GM19463 (cell line): ENCODE data around the gene GRAMD1B.
"Not testable (repeated sequence)": the region's sequence is repeated elsewhere in the genome, so short reads cannot be mapped to it uniquely, and the experiment has no call there.

ENCODE experiments used
- ATAC-seq: cut with Tn5 transposase; IDR thresholded peaks from one replicate; pipeline ENCODE4 v1.9.1; 2021; ENCODE audit warnings: mild to moderate bottlenecking, moderate library complexity; ENCODE audit not compliant: unreplicated experiment

Gene GRAMD1B

GRCh38 chr11:123562158-123562557, 132.1 kb downstream of the GRAMD1B start:
- ATAC-seq, result no peak

- ATAC-seq, result no peak
These were observed 132.8 kb downstream of the GRAMD1B start for GRCh38 chr11:123562829-123563228.

GRCh38 chr11:123564221-123564620, 134.2 kb downstream of the GRAMD1B start:
- ATAC-seq, result no peak

- ATAC-seq, result no peak
These were observed 136.8 kb downstream of the GRAMD1B start for GRCh38 chr11:123566852-123567251.

- ATAC-seq, result no peak
These were observed 137.4 kb downstream of the GRAMD1B start for GRCh38 chr11:123567466-123567865.

- no peak for ATAC-seq
These were observed 138.3 kb downstream of the GRAMD1B start for GRCh38 chr11:123568367-123568870.

GRCh38 chr11:123569393-123569792, 139.3 kb downstream of the GRAMD1B start:
- ATAC-seq, result no peak

- ATAC-seq, result no peak
These were observed 141.0 kb downstream of the GRAMD1B start for GRCh38 chr11:123570939-123571580.

GRCh38 chr11:123572791-123573190, 142.7 kb downstream of the GRAMD1B start:
- ATAC-seq, result not testable (repeated sequence)

- no peak for ATAC-seq
These were observed 143.2 kb downstream of the GRAMD1B start for GRCh38 chr11:123573286-123573685.

GRCh38 chr11:123575441-123575840, 145.4 kb downstream of the GRAMD1B start:
- no peak for ATAC-seq

- no peak for ATAC-seq
These were observed 146.0 kb downstream of the GRAMD1B start for GRCh38 chr11:123576082-123576481.

GRCh38 chr11:123576501-123576900, 146.4 kb downstream of the GRAMD1B start:
- no peak for ATAC-seq

GRCh38 chr11:123577081-123577598, 147.1 kb downstream of the GRAMD1B start:
- peak; percentile 51 for ATAC-seq

GRCh38 chr11:123578778-123579481, 148.9 kb downstream of the GRAMD1B start:
- no peak for ATAC-seq

- ATAC-seq, result no peak
These were observed 149.4 kb downstream of the GRAMD1B start for GRCh38 chr11:123579482-123579812.

GRCh38 chr11:123580137-123580536, 150.1 kb downstream of the GRAMD1B start:
- ATAC-seq, result peak; percentile 8

GRCh38 chr11:123580557-123581275, 150.6 kb downstream of the GRAMD1B start:
- ATAC-seq, result peak; percentile 90

- no peak for ATAC-seq
These were observed 151.8 kb downstream of the GRAMD1B start for GRCh38 chr11:123581651-123582399.

- no peak for ATAC-seq
These were observed 153.0 kb downstream of the GRAMD1B start for GRCh38 chr11:123582992-123583504.

- ATAC-seq, result no peak
These were observed 154.1 kb downstream of the GRAMD1B start for GRCh38 chr11:123584186-123584585.
